Loucy (cell line): ENCODE measurements around the gene VIPR2.
"Not testable (repeated sequence)": the region's sequence is repeated elsewhere in the genome, so short reads cannot be mapped to it uniquely, and the experiment has no call there.

Experiments
- H2AFZ ChIP-seq: fragments of 200-600 bp; sonication (generic); 2 replicates; pipeline ENCODE4 v1.6.0; 2016; ENCODE audit warnings: antibody characterized with exemption, mild to moderate bottlenecking, low read length, moderate library complexity
- H3F3A ChIP-seq: fragments of 200-600 bp; 2 replicates; pipeline ENCODE4 v1.6.0; 2016; ENCODE audit warnings: antibody characterized with exemption, low read depth, mild to moderate bottlenecking
- H3K27me3 ChIP-seq: fragments of 200-600 bp; sonication (generic); 2 replicates; pipeline ENCODE4 v1.6.1; 2014; ENCODE audit warnings: low read length, mild to moderate bottlenecking; ENCODE audit not compliant: insufficient read depth, poor library complexity, severe bottlenecking
- H3K36me3 ChIP-seq: fragments of 200-600 bp; sonication (generic); 2 replicates; pipeline ENCODE4 v1.6.1; 2016; ENCODE audit warnings: low read length; ENCODE audit not compliant: insufficient read depth
- H3K4me1 ChIP-seq: fragments of 200-600 bp; sonication (generic); 2 replicates; pipeline ENCODE4 v1.5.1; 2014; ENCODE audit warnings: low read length, mild to moderate bottlenecking; ENCODE audit not compliant: insufficient read depth, poor library complexity, severe bottlenecking
- H3K4me2 ChIP-seq: fragments of 200-600 bp; sonication (generic); 2 replicates; pipeline ENCODE4 v1.6.0; 2014; ENCODE audit warnings: antibody characterized with exemption, low read length, low read depth, mild to moderate bottlenecking; ENCODE audit not compliant: poor library complexity, severe bottlenecking
- H3K4me3 ChIP-seq: fragments of 200-600 bp; sonication (generic); 2 replicates; pipeline ENCODE4 v1.5.1; 2014; ENCODE audit warnings: low read length, mild to moderate bottlenecking, mixed read lengths; ENCODE audit not compliant: poor library complexity, severe bottlenecking
- H3K79me2 ChIP-seq: fragments of 200-600 bp; sonication (generic); 2 replicates; pipeline ENCODE4 v1.6.1; 2014; ENCODE audit warnings: low read length; ENCODE audit not compliant: insufficient read depth
- H3K9ac ChIP-seq: fragments of 200-600 bp; sonication (generic); 2 replicates; pipeline ENCODE4 v1.6.0; 2014; ENCODE audit warnings: mild to moderate bottlenecking, low read depth, low read length, moderate library complexity; ENCODE audit not compliant: poor library complexity, severe bottlenecking
- H3K9me2 ChIP-seq: fragments of 200-600 bp; sonication (generic); replicated peaks from 2 replicates; pipeline ENCODE4 v1.6.1; 2016; ENCODE audit warnings: low read depth, low read length, mixed read lengths
- H3K9me3 ChIP-seq: fragments of 200-600 bp; sonication (generic); 2 replicates; pipeline ENCODE4 v1.6.1; 2014; ENCODE audit warnings: mild to moderate bottlenecking, antibody characterized with exemption, low read length, low read depth; ENCODE audit not compliant: insufficient read depth
- H4K20me1 ChIP-seq: fragments of 200-600 bp; sonication (generic); 2 replicates; pipeline ENCODE4 v1.6.0; 2014; ENCODE audit warnings: antibody characterized with exemption, low read length, mild to moderate bottlenecking; ENCODE audit not compliant: insufficient read depth, poor library complexity, severe bottlenecking
- EZH2phosphoT487 ChIP-seq: fragments of 200-600 bp; IDR thresholded peaks from 2 replicates; pipeline ENCODE4 v1.6.1; 2018; ENCODE audit warnings: antibody characterized with exemption, mild to moderate bottlenecking, moderate library complexity, borderline replicate concordance
- TF ChIP-seq, protein P1 (sequence below): fragments of 200-600 bp; sonication (generic); conservative IDR thresholded peaks from 2 replicates; pipeline ENCODE4 v1.5.1; 2014; ENCODE audit warnings: mild to moderate bottlenecking, antibody characterized with exemption, low read length

Gene VIPR2

DNA sequence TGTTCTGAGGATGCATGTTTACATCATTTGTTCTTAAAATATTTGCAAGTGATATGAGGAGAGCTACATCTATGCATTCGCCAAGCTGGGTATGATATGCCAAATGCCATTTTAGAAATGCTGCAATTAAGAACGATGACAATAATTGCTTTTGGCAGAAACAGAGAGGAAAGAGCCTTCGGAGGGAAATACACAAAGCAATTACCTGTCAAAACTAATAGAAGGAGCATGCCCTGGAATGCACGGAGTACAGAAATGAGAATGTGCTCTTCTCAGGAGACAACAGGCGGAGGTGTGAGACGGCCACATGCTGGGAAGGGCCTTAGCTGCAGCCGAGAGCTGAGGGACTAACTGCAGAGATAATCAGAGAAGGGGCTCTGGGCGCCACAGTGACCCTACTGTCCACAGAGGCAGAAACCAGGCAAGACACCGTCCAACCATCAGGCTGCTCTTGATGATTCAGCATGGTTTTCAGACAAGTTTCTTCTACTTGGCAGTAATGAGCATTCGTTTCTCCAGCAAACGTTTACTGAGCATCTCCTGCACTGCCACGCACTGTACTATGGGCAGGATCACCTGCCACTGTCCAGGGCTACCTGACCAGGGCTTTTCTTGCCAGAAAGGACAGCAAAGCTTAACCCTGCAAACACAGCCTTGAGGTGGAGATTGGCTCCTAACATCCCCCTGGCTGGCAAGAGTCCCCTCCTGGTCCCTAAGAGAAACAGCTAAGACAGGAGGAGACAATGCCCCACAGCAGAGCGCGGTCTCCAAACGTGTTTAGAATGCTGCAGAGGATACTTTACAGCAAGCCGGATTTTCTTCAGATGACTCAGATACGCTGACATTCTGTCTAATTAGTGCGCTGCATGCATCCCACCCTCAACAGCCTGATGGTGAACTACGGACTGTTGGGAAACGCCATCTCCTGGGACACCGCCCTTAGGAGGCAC is 18.1 kb downstream of the VIPR2 start:
- no peak overlapping the region for H3K4me3 ChIP-seq
- H3K36me3 ChIP-seq = no peaks in the 10 kb centered on the region
- H3F3A ChIP-seq = no peaks in the 10 kb centered on the region
- TF ChIP-seq, protein P1, sequence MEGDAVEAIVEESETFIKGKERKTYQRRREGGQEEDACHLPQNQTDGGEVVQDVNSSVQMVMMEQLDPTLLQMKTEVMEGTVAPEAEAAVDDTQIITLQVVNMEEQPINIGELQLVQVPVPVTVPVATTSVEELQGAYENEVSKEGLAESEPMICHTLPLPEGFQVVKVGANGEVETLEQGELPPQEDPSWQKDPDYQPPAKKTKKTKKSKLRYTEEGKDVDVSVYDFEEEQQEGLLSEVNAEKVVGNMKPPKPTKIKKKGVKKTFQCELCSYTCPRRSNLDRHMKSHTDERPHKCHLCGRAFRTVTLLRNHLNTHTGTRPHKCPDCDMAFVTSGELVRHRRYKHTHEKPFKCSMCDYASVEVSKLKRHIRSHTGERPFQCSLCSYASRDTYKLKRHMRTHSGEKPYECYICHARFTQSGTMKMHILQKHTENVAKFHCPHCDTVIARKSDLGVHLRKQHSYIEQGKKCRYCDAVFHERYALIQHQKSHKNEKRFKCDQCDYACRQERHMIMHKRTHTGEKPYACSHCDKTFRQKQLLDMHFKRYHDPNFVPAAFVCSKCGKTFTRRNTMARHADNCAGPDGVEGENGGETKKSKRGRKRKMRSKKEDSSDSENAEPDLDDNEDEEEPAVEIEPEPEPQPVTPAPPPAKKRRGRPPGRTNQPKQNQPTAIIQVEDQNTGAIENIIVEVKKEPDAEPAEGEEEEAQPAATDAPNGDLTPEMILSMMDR = no peak
- TF ChIP-seq EZH2phosphoT487 = no peak
- no peaks in the 10 kb centered on the region for H3K9me2 ChIP-seq
- no peaks in the 10 kb centered on the region for H4K20me1 ChIP-seq
- H2AFZ ChIP-seq = no peak overlapping the region
- no peak overlapping the region for H3K9ac ChIP-seq
- no peaks in the 10 kb centered on the region for H3K79me2 ChIP-seq
- no peaks in the 10 kb centered on the region for H3K27me3 ChIP-seq
- H3K4me1 ChIP-seq = no peaks in the 10 kb centered on the region
- H3K9me3 ChIP-seq = peaks cover 21% of the 10 kb centered on the region; the same call in 1 of the 2 replicates
- no peak overlapping the region for H3K4me2 ChIP-seq

DNA sequence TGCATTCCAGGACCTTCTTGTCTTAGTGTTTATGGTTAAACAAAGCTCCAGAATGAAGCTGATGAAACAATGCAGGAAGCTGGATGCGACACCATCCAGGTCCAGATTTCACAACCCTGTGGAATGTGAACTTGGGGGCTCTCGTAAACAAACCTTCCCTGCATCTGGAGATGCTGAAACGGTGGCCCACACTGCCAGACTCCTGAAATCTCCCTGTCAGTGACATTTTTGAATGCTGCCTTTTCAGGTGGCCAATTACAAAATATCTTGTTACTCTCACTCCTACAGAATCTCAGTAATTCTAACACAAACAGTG is 18.8 kb downstream of the VIPR2 start:
- peaks cover 21% of the 10 kb centered on the region; the same call in 1 of the 2 replicates for H3K9me3 ChIP-seq
- no peaks in the 10 kb centered on the region for H3F3A ChIP-seq
- no peaks in the 10 kb centered on the region for H3K36me3 ChIP-seq
- no peaks in the 10 kb centered on the region for H3K27me3 ChIP-seq
- H3K9ac ChIP-seq = no peak overlapping the region
- no peaks in the 10 kb centered on the region for H3K4me1 ChIP-seq
- TF ChIP-seq EZH2phosphoT487 = no peak
- TF ChIP-seq, protein P1 = no peak
- H3K4me2 ChIP-seq = no peak overlapping the region
- H4K20me1 ChIP-seq = no peaks in the 10 kb centered on the region
- H2AFZ ChIP-seq = no peak overlapping the region
- no peak overlapping the region for H3K4me3 ChIP-seq
- H3K79me2 ChIP-seq = no peaks in the 10 kb centered on the region
- H3K9me2 ChIP-seq = no peaks in the 10 kb centered on the region

DNA sequence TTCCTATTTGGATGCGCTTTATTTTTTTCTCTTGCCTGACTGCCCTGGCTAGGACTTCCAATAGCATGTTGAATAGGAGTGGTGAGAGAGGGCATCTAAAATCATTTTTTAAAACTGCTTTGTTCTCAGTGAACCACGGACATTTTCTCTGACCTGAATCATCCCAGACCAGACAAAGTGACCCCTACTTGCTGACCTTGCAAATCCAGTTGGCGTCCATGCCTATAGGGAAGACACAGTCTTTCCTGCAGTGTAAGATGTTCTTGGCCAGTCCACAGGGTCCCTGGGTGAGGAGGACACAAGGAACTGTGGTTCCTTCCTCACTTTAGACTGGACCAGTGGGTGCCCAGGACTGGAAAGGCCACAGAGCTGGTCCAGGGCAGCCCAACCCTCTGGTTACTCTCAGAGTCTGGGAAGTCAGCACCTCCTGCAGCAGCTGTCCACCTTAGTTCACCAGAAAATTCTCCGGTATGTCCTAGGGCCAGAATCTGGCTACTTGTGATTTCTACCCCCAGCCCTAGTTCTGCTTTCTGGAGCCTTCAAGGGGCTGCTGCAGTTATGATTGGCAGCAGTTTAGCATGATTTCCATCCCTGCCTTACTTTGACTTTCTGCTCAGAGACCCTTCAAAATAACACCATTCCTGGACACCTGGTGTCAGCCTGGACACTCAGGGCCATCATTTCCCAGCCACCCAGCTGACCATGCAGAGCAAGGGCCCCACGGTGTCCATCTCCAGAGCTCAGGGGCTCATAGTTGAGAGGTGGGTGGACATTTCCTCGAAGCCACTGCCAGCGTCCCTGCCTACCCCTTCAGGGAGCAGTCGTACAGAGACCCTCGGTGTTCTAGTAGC is 19.3 kb downstream of the VIPR2 start:
- H3F3A ChIP-seq = no peaks in the 10 kb centered on the region
- no peaks in the 10 kb centered on the region for H3K36me3 ChIP-seq
- no peaks in the 10 kb centered on the region for H3K27me3 ChIP-seq
- no peaks in the 10 kb centered on the region for H3K79me2 ChIP-seq
- peaks cover 21% of the 10 kb centered on the region; the same call in 1 of the 2 replicates for H3K9me3 ChIP-seq
- H3K9ac ChIP-seq = no peak overlapping the region
- TF ChIP-seq EZH2phosphoT487 = no peak
- TF ChIP-seq, protein P1 = no peak
- H3K9me2 ChIP-seq = no peaks in the 10 kb centered on the region
- H4K20me1 ChIP-seq = no peaks in the 10 kb centered on the region
- no peak overlapping the region for H3K4me2 ChIP-seq
- H3K4me1 ChIP-seq = no peaks in the 10 kb centered on the region
- H2AFZ ChIP-seq = no peak overlapping the region
- H3K4me3 ChIP-seq = no peak overlapping the region

DNA sequence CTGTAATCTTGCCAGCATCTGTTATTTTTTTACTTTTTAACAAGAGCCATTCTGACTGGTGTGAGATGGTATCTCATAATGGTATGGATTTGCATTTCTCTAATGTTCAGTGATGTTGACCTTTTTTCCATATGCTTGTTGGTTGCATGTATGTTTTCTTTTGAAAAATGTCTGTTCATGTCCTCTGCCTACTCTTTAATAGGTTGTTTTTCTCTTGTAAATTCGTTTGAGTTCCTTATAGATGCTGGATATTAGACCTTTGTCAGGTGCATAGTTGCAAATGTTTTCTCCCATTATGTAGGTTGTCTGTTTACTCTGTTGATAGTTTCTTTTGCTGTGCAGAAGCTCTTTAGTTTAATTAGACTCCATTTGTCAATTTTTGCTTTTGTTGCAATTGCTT is 20.9 kb downstream of the VIPR2 start:
- not testable (repeated sequence) for H3K27me3 ChIP-seq, H3K36me3 ChIP-seq, H3K4me1 ChIP-seq, H3K4me3 ChIP-seq, H4K20me1 ChIP-seq, H3F3A ChIP-seq, H2AFZ ChIP-seq, H3K4me2 ChIP-seq, H3K79me2 ChIP-seq, H3K9ac ChIP-seq, H3K9me2 ChIP-seq
- H3K9me3 ChIP-seq = peaks cover 26% of the 10 kb centered on the region; the same call in 1 of the 2 replicates

DNA sequence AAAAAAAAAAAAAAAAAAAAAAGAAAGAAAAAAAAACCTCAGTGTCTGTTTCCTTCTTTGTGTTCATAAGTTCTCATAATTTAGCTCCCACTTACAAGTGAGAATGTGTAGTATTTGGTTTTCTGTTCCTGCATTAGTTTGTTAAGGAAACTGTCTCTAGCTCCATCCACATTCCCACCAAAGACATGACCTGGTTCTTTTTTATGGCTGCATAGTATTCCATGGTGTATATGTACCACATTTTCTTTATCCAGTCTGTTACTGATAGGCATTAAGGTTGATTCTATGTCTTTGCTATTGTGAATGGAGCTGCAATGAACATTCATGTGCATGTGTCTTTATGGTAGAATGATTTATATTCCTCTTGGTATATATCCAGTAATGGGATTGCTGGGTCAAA is 21.4 kb downstream of the VIPR2 start:
- not testable (repeated sequence) for H3K4me1 ChIP-seq, H3K79me2 ChIP-seq, H3K27me3 ChIP-seq, H3K4me3 ChIP-seq, H2AFZ ChIP-seq, H3K4me2 ChIP-seq, H3K36me3 ChIP-seq, H4K20me1 ChIP-seq, H3F3A ChIP-seq, H3K9me2 ChIP-seq, H3K9ac ChIP-seq
- H3K9me3 ChIP-seq = peaks cover 28% of the 10 kb centered on the region; the same call in 1 of the 2 replicates
